HEK293 (cell line): ENCODE results near the gene LCN12.

ENCODE experiments used
- CTCF ChIP-seq: fragments of 450-650 bp; formaldehyde crosslinking; IDR thresholded peaks from 2 replicates; pipeline ENCODE4 v1.5.1; 2016; ENCODE audit warnings: missing biosample characterization, missing genetic modification characterization
- KLF1 ChIP-seq: fragments of 450-650 bp; formaldehyde crosslinking; IDR thresholded peaks from 2 replicates; pipeline ENCODE4 v1.5.1; 2016; ENCODE audit warnings: missing biosample characterization, missing genetic modification characterization
- ZIC2 ChIP-seq: fragments of 450-650 bp; formaldehyde crosslinking; IDR thresholded peaks from 2 replicates; pipeline ENCODE4 v1.5.1; 2016; ENCODE audit warnings: missing biosample characterization, missing genetic modification characterization
- TF ChIP-seq, protein P1 (sequence below): fragments of 450-650 bp; formaldehyde crosslinking; IDR thresholded peaks from 2 replicates; pipeline ENCODE4 v1.5.1; 2016; ENCODE audit warnings: missing biosample characterization, missing genetic modification characterization

- TF ChIP-seq CTCF (tag by site-specific recombination) (peak; percentile 45), ZIC2 (tag by site-specific recombination) (no peak), KLF1 (tag by site-specific recombination) (peak; percentile 64)
- TF ChIP-seq, protein P1, sequence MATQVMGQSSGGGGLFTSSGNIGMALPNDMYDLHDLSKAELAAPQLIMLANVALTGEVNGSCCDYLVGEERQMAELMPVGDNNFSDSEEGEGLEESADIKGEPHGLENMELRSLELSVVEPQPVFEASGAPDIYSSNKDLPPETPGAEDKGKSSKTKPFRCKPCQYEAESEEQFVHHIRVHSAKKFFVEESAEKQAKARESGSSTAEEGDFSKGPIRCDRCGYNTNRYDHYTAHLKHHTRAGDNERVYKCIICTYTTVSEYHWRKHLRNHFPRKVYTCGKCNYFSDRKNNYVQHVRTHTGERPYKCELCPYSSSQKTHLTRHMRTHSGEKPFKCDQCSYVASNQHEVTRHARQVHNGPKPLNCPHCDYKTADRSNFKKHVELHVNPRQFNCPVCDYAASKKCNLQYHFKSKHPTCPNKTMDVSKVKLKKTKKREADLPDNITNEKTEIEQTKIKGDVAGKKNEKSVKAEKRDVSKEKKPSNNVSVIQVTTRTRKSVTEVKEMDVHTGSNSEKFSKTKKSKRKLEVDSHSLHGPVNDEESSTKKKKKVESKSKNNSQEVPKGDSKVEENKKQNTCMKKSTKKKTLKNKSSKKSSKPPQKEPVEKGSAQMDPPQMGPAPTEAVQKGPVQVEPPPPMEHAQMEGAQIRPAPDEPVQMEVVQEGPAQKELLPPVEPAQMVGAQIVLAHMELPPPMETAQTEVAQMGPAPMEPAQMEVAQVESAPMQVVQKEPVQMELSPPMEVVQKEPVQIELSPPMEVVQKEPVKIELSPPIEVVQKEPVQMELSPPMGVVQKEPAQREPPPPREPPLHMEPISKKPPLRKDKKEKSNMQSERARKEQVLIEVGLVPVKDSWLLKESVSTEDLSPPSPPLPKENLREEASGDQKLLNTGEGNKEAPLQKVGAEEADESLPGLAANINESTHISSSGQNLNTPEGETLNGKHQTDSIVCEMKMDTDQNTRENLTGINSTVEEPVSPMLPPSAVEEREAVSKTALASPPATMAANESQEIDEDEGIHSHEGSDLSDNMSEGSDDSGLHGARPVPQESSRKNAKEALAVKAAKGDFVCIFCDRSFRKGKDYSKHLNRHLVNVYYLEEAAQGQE, result no peak
These were observed 8.5 kb upstream of the LCN12 start for GRCh38 chr9:136943291-136944211.
